Ovary (tissue), 1 donor: ENCODE measurements around the gene POLA2.

Experiments
- EP300 ChIP-seq: sonication (generic); formaldehyde crosslinking; IDR thresholded peaks from one replicate; pipeline ENCODE4 v1.6.1; 2017; ENCODE audit warnings: antibody characterized with exemption
- POLR2A ChIP-seq: fragments of 450-650 bp; IDR thresholded peaks from one replicate; pipeline ENCODE4 v1.6.1; 2017; ENCODE audit warnings: antibody characterized with exemption, mild to moderate bottlenecking, moderate library complexity

GRCh38 chr11:65334696-65335295 is 73.0 kb downstream of the POLA2 start:
- no peak for TF ChIP-seq POLR2A
- no peak for TF ChIP-seq EP300
